GM10847 (cell line): Measurements from ENCODE around the gene TANC1.

Source experiments
- POLR2A ChIP-seq: IDR thresholded peaks from 2 replicates; pipeline ENCODE4 v1.6.1; 2011; ENCODE audit not compliant: insufficient read length; ENCODE audit errors: extremely low read depth

Gene TANC1

DNA sequence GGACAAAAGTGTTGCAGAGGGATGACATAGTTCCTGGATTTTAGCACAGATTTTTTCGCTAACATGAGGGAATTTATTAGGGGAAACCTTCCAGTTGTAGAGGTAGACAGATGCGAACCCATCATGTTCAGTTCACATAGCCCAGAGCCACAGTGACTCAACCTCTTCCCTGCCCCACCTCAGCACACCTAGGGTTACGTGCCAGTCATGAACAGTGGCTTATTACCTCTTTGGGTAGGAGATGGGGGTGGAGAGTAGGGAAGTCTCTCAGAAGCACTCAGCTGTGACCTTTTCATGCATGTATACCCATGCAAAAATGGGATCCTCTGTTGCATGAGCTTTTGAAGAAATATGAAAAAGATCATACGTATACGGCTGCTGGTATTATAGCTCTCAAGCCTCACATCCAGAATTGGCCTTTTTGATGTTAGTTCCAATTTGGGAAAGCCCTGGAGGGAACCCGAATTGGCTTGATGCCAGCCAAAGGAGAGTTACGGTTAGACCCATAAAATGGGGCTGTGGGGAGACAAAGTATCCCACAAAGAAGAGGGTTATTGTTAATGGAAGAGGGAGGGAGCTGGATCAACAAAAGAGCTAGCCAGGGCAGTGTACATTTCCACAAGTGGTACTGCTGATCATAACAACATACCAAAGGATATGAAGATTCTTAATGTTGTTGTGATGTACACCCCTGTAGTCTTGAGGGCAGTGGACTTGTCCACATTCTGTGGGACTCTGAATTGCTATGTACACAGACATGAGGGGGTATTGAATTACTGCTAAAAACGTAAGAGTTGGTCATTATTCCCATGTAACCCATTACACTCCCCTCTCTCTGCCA, 4.9 kb downstream of the TANC1 start:
- TF ChIP-seq POLR2A, result no peak

DNA sequence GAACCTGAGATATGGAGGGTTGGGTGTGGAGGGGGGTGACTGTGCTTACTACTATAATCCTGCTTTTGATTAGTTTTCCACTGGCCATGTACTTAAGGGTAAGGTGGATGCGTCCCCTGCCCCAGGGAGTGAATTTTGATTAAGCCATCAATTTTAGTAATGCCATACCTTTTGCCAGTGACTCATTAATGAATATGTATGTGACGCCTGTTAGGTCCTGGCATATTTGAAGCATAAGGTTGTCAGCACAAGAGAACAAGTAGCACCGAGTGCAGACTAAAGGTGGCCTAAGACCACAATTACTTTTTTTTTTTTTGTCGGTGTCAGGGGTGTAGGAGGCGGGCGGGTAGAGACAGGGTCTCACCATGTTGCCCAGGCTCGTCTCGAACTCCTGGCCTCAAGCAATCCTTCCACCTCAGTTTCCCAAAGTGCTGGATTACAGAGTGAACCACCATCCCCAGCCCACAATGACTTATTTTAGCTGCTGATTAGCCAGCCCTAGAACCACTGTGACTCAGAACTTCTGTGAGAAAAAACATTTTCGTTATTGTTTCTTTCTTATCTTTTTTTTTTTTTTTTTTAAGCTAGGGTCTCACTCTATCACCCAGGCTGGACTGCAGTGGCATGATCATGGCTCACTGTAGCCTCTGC, 7.0 kb downstream of the TANC1 start:
- no peak for TF ChIP-seq POLR2A

GRCh38 chr2:158979772-158980171, 11.3 kb downstream of the TANC1 start:
- TF ChIP-seq POLR2A, result no peak

DNA sequence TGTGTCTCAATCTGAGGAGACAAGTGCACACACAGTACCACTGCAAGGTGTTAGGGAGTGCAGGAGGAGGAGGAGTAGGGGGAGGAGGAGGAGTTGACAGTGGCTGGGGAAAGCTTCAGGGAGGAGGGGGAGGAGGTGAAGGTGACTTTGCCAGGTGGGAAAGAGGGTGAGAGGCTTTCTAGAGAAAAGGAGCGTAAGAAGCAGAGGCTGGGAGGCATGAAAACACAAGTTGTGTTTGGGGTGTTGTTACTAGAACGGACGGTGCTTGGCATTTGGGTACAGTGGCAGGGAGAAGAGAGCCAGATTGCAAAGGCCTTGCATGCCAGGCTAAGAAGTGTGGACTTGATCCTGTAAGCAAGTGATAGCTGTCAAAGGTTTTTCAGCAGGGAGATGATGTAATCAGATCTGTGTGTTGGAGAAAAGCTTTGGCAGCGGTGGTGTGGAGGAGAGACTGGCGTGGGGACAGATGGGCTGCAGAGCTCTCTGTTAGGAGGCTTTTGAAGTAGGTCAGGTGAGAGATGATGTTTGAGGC, 16.2 kb downstream of the TANC1 start:
- no peak for TF ChIP-seq POLR2A

GRCh38 chr2:158988501-158988900, 20.1 kb downstream of the TANC1 start:
- no peak for TF ChIP-seq POLR2A

- no peak for TF ChIP-seq POLR2A
Measured at GRCh38 chr2:158989165-158989564, 20.7 kb downstream of the TANC1 start.

DNA sequence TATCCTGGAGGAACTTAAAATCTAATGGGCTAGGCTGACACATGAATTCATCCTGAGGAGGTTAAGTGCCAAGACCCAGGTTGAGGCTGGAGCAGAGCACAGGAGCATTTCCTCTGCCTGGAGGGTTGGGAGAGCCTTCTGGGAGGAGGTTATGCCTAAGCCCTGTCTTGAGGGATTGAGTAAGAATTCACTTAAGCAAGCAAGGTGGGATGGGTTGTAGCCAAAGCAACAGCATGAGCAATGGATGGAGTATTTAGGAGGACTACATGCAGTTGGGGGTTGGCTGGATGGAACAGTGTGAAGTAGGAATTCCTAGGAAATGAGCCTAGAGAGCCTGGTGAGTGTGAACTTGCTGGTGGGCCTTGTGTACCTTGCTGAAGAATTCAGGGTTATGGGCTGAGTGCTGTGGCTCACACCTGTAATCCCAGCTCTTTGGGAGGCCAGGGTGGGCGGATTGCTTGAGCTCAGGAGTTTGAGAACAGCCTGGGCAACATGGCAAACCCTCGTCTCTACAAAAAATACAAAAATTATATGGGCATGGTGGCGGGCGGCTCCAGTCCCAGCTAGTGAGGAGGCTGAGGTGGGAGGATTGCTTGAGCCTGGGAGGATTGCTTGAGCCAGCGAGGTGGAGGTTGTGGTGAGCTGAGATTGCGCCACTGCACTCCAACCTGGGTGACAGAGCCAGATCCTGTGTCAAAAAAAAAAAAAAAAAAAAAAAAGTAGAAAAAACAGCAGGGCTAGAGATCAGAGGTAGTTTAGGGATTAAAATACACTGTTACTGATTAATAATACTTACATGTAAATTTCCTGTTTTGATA, 22.2 kb downstream of the TANC1 start:
- TF ChIP-seq POLR2A, result no peak

- TF ChIP-seq POLR2A, result no peak
Measured at GRCh38 chr2:158993030-158993429, 24.6 kb downstream of the TANC1 start.

GRCh38 chr2:158993721-158994587, 25.5 kb downstream of the TANC1 start:
- no peak for TF ChIP-seq POLR2A

DNA sequence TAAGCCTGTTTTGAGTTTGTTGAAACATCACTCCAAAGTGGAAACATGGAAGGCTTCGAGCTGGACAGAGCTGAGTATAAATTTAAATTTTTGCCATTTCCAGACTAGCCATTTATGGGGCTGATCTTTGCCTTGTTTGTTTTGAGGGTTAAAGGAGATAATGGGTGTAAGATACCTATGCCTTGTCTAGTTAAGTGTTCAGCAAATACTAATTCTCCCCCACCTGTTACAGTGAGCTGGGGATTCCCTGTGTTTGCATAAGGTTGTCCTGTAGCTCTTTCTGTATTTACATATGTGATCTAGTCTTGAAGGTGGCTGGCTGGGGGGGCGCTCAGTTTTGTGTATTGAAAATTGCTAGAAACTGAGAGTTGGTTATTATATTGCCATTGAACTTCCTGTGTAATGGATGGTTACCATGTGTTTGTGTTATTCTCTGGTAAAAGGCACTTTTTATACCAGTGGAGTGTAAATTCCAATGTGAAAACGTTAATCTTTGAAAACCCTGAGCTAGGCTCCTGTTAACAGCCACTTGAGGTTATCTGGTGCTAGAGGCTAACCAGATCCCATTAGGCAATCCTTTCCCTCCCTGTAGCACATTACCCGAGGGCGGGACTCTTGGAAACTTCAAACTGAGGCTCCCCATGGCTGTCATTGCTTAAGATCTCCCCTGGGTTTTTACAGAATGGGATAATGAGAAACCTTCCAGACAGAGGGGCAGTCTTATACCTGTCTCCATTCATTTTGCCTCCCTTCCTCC, 26.7 kb downstream of the TANC1 start:
- TF ChIP-seq POLR2A, result no peak

- TF ChIP-seq POLR2A, result no peak
Measured at GRCh38 chr2:158995677-158996049, 27.2 kb downstream of the TANC1 start.

DNA sequence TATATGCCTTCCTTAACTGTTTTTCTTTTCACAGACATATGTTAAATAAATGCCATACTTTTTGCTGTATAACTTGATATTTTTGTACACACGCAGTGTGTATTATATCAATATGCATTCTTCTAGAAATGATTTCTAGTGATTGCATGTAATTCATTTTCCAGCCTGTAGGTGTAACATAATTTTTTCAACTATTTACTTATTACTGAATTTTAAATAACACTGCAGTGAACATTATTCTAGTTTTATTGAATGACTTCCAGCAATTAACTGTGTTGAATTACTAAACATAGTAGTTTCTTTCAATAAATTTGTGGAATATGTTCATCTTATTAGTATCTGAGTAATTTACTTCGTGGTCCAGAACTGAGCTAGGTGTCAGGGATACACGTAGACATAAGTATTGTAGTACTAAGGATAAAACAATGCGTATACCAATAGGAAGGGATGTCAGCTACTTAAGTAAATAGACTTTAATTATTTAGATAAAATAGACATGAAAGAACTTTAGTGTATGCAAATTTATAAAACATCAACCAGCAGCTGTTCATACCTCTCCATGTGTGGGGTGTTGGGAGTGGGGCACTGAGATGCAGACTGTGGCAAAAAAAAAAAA, 28.0 kb downstream of the TANC1 start:
- TF ChIP-seq POLR2A, result no peak

DNA sequence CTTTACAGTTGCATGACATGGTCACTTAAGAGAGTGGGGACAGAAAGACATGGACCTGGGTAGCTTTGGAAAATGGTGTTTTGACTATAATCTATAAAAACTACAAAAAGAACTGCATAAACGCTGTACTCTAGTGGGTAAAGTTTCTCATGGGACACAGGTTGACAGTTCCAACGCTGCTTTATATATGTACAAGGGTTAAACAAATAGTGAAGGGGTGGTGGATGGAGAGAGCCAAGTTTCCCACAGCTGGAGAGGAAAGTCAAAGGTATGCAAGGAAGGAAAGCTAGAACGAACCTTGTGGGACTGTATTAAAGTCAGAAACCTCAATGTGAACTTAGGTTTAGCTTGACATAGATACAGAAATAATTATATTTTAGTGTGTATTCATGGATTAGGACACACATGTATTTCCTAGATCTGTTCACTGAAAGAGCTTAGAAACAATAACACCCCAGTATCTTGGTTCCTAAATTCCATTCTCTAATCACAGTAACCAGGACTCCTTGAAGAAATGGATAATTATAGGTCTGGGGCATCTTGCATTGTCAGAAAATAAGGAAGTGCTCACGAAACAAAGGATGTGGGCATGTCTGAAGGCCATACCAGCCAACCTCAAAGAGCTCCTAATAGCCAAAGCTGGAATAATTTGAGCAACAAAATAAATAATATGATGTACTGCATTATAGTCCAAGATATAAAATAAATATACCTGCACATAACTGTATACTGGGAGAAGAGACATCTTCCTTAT, 28.8 kb downstream of the TANC1 start:
- no peak for TF ChIP-seq POLR2A
